T follicular helper cell (primary cell): ENCODE measurements around the gene PSMG4.
"Not testable (repeated sequence)": the region's sequence is repeated elsewhere in the genome, so short reads cannot be mapped to it uniquely, and the experiment has no call there.

ENCODE experiments used
- DNase-seq: peaks from one replicate; pipeline ENCODE4 v3.0.0-alpha.2; 2020; ENCODE audit warnings: low read depth

PSMG4 gene

GRCh38 chr6:3230256-3230882 lies 28.4 kb upstream of the PSMG4 start:
- DNase-seq, result no peak

- DNase-seq, result no peak
Measured at GRCh38 chr6:3230900-3231246, 27.9 kb upstream of the PSMG4 start.

- DNase-seq, result no peak
Measured at GRCh38 chr6:3231247-3232016, 27.3 kb upstream of the PSMG4 start.

GRCh38 chr6:3232017-3232945 lies 26.5 kb upstream of the PSMG4 start:
- no peak for DNase-seq

- no peak for DNase-seq
Measured at GRCh38 chr6:3233321-3233720, 25.4 kb upstream of the PSMG4 start.

- DNase-seq, result no peak
Measured at GRCh38 chr6:3233904-3234303, 24.8 kb upstream of the PSMG4 start.

- no peak for DNase-seq
Measured at GRCh38 chr6:3235486-3235885, 23.3 kb upstream of the PSMG4 start.

GRCh38 chr6:3236005-3236404 lies 22.7 kb upstream of the PSMG4 start:
- no peak for DNase-seq

GRCh38 chr6:3237761-3238662 lies 20.7 kb upstream of the PSMG4 start:
- DNase-seq, result no peak

- no peak for DNase-seq
Measured at GRCh38 chr6:3239110-3239830, 19.5 kb upstream of the PSMG4 start.

GRCh38 chr6:3240595-3240994 lies 18.2 kb upstream of the PSMG4 start:
- no peak for DNase-seq

GRCh38 chr6:3241745-3242144 lies 17.0 kb upstream of the PSMG4 start:
- DNase-seq, result not testable (repeated sequence)

- no peak for DNase-seq
Measured at GRCh38 chr6:3242768-3243167, 16.0 kb upstream of the PSMG4 start.

- DNase-seq, result no peak
Measured at GRCh38 chr6:3244003-3244831, 14.5 kb upstream of the PSMG4 start.

GRCh38 chr6:3244832-3245161 lies 13.9 kb upstream of the PSMG4 start:
- DNase-seq, result not testable (repeated sequence)

GRCh38 chr6:3245216-3245615 lies 13.5 kb upstream of the PSMG4 start:
- no peak for DNase-seq

GRCh38 chr6:3247255-3248146 lies 11.2 kb upstream of the PSMG4 start:
- DNase-seq, result no peak

GRCh38 chr6:3249821-3250220 lies 8.9 kb upstream of the PSMG4 start:
- DNase-seq, result no peak

- DNase-seq, result no peak
Measured at GRCh38 chr6:3250231-3250675, 8.5 kb upstream of the PSMG4 start.
